Left cardiac atrium (tissue), 4 donors: ENCODE data around the gene BRINP3. TPM values are rescaled to one million over a fixed set of nuclear protein-coding genes. Genes with fewer than 3 reads are reported as not detected.

ENCODE experiments used
- ATAC-seq, 2 donors: fragments of 200-7000 bp; cut with Tn5 transposase; one replicate each; pipeline ENCODE4 v1.9.1; 2020; ENCODE audit warnings: mild to moderate bottlenecking in 2 of 2, moderate library complexity in 2 of 2
- DNase-seq: peaks from one replicate; pipeline ENCODE4 v3.0.0-alpha.2; 2020
- intact Hi-C, 2 donors: fragments of 100-400 bp; cut with DNase I; formaldehyde crosslinking; loops; one replicate each; pipeline versions ENCODE4 v1.14.1 to v1.15.1; 2022 to 2023
- total RNA-seq, 2 donors: library from RNA; stranded (reverse); fragmentation: NEBNext Ultra II Directional; extraction: Animal tissue kit (Norgen Biotek cat#: 25700); gene quantifications; one replicate each; pipeline ENCODE4 v1.2.1, GENCODE V29; 2021
- donor health status: DM: no; HTN: yes; CAD: no.
- donor health status: DM: no; HTN: yes; CAD: no; lungs with severe emphysema.
- donor health status: DM: yes; HTN: yes; CAD: no.
- donor health status: Dilated cardiomyopathy.

BRINP3 gene
- total RNA-seq, 2 donors from 2014 or later, result 1.3 to 3.0 TPM

DNA sequence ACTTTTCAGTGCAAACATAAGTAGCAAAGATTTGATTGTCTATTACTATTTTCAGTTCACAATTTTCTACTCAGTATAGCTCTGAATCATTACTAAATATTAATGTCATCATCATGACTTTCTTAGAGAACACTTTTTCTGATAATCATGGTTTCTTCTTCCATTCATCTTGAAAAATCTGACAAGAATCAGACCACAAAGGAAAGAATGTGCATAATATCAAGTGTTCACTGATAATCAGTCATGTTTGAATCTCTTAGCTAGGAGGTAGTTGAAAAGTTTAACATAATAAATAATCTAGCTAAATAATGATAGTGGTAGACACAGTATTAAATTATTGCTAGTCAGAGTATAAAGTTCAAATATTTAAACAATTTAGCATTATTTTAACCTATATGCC, 133.2 kb downstream of the BRINP3 start:
- ATAC-seq (no peak), DNase-seq (no peak)
- intact Hi-C loops, result no loop called here

- ATAC-seq (no peak), DNase-seq (no peak)
- intact Hi-C loops, result no loop called here
Observed at GRCh38 chr1:190338829-190339228, 138.8 kb downstream of the BRINP3 start.

DNA sequence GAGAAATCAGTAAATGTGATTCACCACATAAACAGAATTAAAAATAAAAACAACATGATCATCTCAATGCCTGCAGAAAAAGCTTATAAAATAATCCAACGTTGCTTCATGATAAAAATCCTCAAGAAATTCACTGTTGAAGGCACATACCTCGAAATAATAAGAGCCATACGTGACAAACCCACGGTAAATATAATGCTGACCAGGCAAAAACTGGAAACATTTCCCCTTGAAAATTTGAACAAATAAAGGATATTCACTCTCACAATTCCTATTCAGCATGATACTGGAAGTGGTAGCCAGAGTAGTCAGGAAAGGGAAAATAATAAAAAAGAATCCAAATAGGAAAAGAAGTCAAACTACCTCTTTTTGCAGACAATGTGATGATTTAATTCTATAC, 148.8 kb downstream of the BRINP3 start:
- no peak for DNase-seq
- intact Hi-C loops, result no loop called here
- ATAC-seq, result no peak

DNA sequence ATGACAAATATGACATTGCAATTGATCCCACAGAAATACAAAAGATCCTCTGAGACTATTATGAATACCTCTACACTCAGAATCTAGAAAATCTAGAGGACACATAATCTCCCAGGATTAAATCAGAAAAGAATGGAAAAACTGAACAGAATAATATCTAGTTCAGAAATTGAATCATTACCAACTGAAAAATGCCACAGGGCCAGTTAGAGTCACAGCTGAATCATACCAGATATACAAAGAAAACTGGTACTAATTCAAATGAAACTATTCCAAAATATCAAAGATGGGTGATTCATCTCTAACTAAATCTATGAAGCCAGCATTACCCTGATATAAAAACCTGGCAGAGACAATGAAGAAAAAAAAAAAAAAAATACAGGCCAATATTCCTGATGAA, 149.3 kb downstream of the BRINP3 start:
- no peak for ATAC-seq
- intact Hi-C loops, result no loop called here

DNA sequence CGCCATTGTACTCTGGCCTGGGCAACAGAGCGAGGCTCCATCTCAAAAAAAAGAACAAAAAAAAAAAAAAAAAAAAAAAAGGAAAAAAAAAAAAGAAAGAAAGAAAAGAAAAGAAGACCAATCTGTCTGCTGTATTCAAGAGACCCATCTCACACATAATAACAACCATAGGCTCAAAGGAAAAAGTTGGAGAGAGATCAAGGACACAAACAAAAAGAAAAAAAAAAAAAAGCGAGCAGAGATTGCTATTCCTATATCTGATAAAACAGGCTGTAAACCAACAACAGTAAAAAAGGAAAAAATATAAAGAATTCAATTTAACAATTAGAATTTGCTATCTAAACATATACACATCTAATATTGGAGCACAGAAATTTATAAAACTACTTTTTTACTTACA, 150.4 kb downstream of the BRINP3 start:
- intact Hi-C loops, result no loop called here
- no peak for DNase-seq
- ATAC-seq, result no peak

More for the DNA sequence above, 149.3 kb downstream of the BRINP3 start:
- DNase-seq, result no peak

DNA sequence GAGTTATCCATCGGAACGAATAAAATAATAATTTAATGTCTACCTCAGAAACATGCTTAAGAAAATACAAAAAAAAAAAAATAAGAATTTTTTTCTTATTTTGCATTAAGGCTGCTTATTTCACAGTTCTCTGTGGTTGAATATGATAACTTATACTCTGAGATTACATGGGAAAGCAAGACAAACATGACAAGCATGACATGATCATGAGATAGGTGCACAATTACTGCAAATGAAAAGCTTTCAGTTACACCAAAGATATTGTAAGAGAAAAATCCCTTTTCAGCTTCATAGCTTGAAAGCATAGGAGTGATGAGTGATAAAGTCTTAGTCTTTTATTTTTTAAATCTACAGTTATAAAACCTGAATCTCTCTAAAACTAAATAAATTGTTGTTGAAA, 154.1 kb downstream of the BRINP3 start:
- intact Hi-C loops, result no loop called here

DNA sequence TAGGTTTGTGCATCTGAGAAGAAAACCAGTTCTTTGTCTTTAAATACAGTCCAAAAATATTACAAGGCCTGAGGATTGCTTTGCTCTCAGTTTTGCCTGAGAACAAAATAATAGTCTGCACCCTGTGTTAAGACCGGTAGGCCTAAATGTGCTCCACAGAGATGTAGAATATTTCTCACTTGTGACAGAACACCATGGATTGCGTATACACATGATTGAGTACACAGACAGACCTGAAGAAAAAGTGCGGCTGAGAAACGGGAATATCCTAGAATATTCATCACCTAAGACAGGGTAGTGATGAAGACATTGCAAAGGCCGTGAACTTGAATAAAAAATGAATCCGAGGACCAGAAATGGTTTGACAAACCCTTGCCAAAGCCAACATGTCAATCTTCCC, 155.4 kb downstream of the BRINP3 start:
- DNase-seq (no peak), ATAC-seq (no peak)
- intact Hi-C loops, result no loop called here

More for the DNA sequence above, 154.1 kb downstream of the BRINP3 start:
- DNase-seq, result no peak
- no peak for ATAC-seq

GRCh38 chr1:190320952-190321351, 156.7 kb downstream of the BRINP3 start:
- intact Hi-C loops, result no loop called here
- DNase-seq (no peak), ATAC-seq (no peak)

DNA sequence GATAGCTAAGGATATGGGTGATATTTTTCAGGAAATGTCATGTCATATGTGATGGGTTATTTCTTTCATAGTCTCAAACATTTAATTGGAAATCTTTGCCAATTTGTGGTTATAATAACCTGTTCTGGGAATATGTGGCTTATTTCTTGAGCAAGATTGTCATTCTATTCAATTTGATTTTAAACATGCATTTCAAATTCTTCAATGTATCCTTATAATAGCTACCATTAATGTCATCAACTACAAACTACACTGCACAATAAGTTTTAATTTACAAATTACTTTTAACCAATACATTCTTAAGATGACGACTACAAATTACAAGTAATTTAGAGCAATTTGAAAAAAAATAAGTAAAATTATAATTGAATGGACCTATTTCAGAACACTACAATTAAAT, 164.9 kb downstream of the BRINP3 start:
- DNase-seq (no peak), ATAC-seq (no peak)
- intact Hi-C loops, result no loop called here

- intact Hi-C loops, result no loop called here
- DNase-seq (no peak), ATAC-seq (no peak)
Observed at GRCh38 chr1:190303501-190303900, 174.2 kb downstream of the BRINP3 start.

GRCh38 chr1:190296453-190296852, 181.2 kb downstream of the BRINP3 start:
- intact Hi-C loops, result no loop called here
- no peak for DNase-seq
- no peak for ATAC-seq

DNA sequence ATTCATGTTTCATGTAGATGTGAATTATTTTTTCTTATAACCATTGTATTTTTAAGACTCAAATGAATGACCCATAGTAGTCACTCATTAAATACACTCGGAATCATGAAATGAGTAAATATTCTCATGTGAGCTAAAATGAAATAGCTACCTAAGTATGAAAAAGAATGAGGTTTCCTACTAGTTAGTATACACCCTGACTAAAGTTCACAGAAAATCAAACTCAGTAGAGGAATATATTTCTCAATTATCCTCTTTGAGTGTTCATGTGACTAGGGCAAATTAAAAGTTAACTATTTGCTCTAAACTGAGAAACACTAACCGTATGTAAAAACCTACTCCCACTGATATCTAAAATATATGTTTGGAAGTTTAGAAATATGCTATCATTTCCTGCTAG, 187.8 kb downstream of the BRINP3 start:
- ATAC-seq, result no peak
- DNase-seq, result no peak
- intact Hi-C loops, result no loop called here

- ATAC-seq, result no peak
- intact Hi-C loops, result no loop called here
- no peak for DNase-seq
Observed at GRCh38 chr1:190286111-190286510, 191.6 kb downstream of the BRINP3 start.

GRCh38 chr1:190277107-190277506, 200.6 kb downstream of the BRINP3 start:
- no peak for ATAC-seq
- intact Hi-C loops, result no loop called here
- DNase-seq, result no peak

- intact Hi-C loops, result no loop called here
- ATAC-seq, result no peak
Observed at GRCh38 chr1:190274721-190275120, 202.9 kb downstream of the BRINP3 start.

GRCh38 chr1:190273161-190273560, 204.5 kb downstream of the BRINP3 start:
- intact Hi-C loops, result no loop called here
- ATAC-seq (no peak), DNase-seq (no peak)

More at GRCh38 chr1:190274721-190275120, 202.9 kb downstream of the BRINP3 start:
- DNase-seq, result no peak

DNA sequence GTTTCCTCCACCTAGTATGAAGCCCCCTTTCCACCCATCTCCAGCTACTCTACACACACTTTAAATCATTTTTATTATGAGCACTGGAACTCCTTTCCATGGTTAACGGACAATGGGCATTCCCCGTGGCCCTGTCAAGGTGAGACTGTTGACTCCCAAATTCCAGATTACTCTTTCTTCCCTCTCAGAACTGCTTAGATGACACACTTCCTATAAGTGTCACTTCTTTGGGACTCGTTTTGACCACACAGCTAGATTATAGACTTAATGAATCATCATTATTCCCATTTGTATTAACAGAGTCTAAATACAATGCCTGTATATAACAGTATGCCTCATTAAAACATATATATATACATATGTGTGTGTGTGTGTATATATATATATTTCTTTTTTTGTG, 215.1 kb downstream of the BRINP3 start:
- ATAC-seq (no peak), DNase-seq (no peak)
- intact Hi-C loops, result no loop called here

DNA sequence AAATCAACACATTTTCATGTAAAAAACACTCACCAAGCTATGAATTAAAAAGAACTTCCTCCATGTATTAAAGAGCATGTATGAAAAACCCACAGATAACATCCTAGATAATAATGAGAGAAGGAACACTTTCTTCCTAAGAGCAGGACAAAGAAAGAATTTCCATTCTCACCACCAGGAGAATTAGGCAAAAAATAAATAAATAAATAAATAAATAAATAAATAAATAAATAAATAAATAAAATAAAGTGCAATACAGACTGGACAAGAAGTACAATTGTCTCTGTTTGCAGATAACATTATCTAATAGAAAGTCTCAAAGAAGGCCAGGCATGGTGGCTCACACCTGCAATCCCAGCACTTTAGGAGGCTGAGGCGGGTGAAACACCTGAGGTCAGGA, 218.2 kb downstream of the BRINP3 start:
- DNase-seq (no peak), ATAC-seq (no peak)
- intact Hi-C loops, result no loop called here

DNA sequence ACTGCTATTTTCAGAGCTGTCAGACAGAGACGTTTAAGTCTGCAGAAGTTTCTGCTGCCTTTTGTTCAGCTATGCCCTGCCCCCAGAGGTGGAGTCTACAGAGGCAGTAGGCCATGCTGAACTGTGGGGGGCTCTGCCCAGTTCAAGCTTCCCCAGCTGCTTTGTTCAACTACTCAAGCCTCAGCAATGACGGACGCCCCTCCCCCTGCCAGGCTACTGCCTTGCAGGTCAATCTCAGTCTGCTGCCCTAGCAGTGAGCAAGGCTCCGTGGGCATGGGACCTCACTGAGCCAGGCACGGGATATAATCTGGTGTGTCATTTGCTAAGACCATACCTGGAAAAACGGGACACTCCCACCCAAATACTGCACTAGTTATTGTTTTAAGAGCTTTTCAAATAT, 219.7 kb downstream of the BRINP3 start:
- DNase-seq (no peak), ATAC-seq (no peak)
- intact Hi-C loops, result no loop called here

DNA sequence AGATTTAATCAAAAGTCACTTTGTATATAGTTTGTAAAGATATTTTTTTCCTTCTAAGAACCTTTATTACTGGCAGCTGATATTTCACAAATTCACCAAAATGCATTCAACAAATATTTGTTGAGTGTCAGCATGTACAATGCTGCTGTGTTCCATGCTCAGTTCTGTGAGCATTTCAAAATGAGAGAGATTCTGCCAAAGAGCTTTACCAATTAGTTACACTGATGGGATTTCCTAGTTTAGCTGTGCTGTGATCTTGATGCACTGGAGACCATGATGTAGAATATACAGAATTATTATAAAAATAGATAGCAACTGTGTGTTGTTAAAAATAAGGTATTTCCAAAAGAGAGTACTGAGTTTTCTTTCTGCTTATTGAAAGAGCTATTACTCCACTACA, 225.6 kb downstream of the BRINP3 start:
- intact Hi-C loops, result no loop called here
- ATAC-seq, result no peak
- no peak for DNase-seq

DNA sequence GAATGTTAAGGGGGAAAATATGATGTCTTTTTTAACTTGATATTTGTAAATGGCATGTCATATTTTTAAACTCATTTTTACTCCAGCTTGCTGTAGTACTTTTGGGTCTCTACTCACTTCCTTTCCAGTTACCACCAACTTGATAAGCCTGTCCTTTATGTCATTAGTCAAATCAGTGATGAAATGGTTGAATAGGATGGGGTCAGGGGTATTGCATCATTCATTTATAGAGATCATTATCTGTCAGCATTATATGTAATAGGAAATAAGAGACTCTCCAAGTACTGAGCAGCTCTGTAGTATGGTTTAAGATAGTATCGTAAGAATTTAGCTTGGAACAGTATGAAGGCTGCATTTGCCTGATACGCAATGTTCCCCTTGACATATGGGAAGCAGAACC, 227.3 kb downstream of the BRINP3 start:
- intact Hi-C loops, result no loop called here
- no peak for ATAC-seq
- DNase-seq, result no peak

- no peak for ATAC-seq
- intact Hi-C loops, result no loop called here
- no peak for DNase-seq
Observed at GRCh38 chr1:190244406-190244805, 233.3 kb downstream of the BRINP3 start.
